NAMALWA (cell line): ENCODE results near the gene PAIP2.
"Not testable (repeated sequence)": the region's sequence is repeated elsewhere in the genome, so short reads cannot be mapped to it uniquely, and the experiment has no call there.

Source experiments
- DNase-seq: peaks from one replicate; pipeline ENCODE4 v3.0.0-alpha.2; 2015; ENCODE audit warnings: low spot score

The PAIP2 gene

GRCh38 chr5:139315056-139315615 is 26.5 kb upstream of the PAIP2 start:
- DNase-seq: no peak

- no peak for DNase-seq
Observed at GRCh38 chr5:139335811-139336210, 5.8 kb upstream of the PAIP2 start.

GRCh38 chr5:139340051-139340450 is 1.6 kb upstream of the PAIP2 start:
- DNase-seq: peak; percentile 38

- no peak for DNase-seq
Observed at GRCh38 chr5:139341187-139341688, 416 bp upstream of the PAIP2 start.

- no peak for DNase-seq
Observed at GRCh38 chr5:139342423-139342723, 719 bp downstream of the PAIP2 start.

- no peak for DNase-seq
Observed at GRCh38 chr5:139343476-139343875, 1.8 kb downstream of the PAIP2 start.

- DNase-seq: no peak
Observed at GRCh38 chr5:139344177-139344576, 2.5 kb downstream of the PAIP2 start.

GRCh38 chr5:139345442-139345841 is 3.8 kb downstream of the PAIP2 start:
- DNase-seq: not testable (repeated sequence)

- not testable (repeated sequence) for DNase-seq
Observed at GRCh38 chr5:139347863-139348262, 6.2 kb downstream of the PAIP2 start.

GRCh38 chr5:139354186-139354585 is 12.5 kb downstream of the PAIP2 start:
- no peak for DNase-seq

- DNase-seq: not testable (repeated sequence)
Observed at GRCh38 chr5:139355900-139356299, 14.2 kb downstream of the PAIP2 start.

GRCh38 chr5:139358064-139358463 is 16.4 kb downstream of the PAIP2 start:
- no peak for DNase-seq

- no peak for DNase-seq
Observed at GRCh38 chr5:139360384-139360783, 18.7 kb downstream of the PAIP2 start.

- DNase-seq: no peak
Observed at GRCh38 chr5:139361835-139362429, 20.3 kb downstream of the PAIP2 start.

- DNase-seq: no peak
Observed at GRCh38 chr5:139363937-139364336, 22.3 kb downstream of the PAIP2 start.

- no peak for DNase-seq
Observed at GRCh38 chr5:139364466-139364865, 22.8 kb downstream of the PAIP2 start.

- no peak for DNase-seq
Observed at GRCh38 chr5:139368613-139369012, 27.0 kb downstream of the PAIP2 start.

GRCh38 chr5:139369181-139369580 is 27.5 kb downstream of the PAIP2 start:
- no peak for DNase-seq

- DNase-seq: peak; percentile 12
Observed at GRCh38 chr5:139371482-139372435, 30.1 kb downstream of the PAIP2 start.

- DNase-seq: no peak
Observed at GRCh38 chr5:139374909-139375308, 33.3 kb downstream of the PAIP2 start.

- no peak for DNase-seq
Observed at GRCh38 chr5:139376364-139376763, 34.7 kb downstream of the PAIP2 start.

- DNase-seq: no peak
Observed at GRCh38 chr5:139377226-139377625, 35.6 kb downstream of the PAIP2 start.
